ENCODE measurements around the gene SOHLH2. TPM values are rescaled to one million over a fixed set of nuclear protein-coding genes. Genes with fewer than 3 reads are reported as not detected.

The SOHLH2 gene
- total and polyA plus RNA-seq, 4 donors = 0.84 TPM; not detected in 3

GRCh38 chr13:36217456-36217855, 3.1 kb upstream of the SOHLH2 start:
- H3K27me3 ChIP-seq (ENCODE audit: control insufficient read depth in 4 of 4, insufficient read depth in 4 of 4, low read length in 3 of 4) = no peaks in the 10 kb centered on the region
- 75% methylated on average over 3 of the region's 3 CpGs for WGBS
- peaks cover 0 to 3% (median 0%) of the 10 kb centered on the region in 4 donors for H3K9me3 ChIP-seq (ENCODE audit: control insufficient read depth in 4 of 4, low read length in 3 of 4)
- no peaks in the 10 kb centered on the region for H3K4me1 ChIP-seq (ENCODE audit: control insufficient read depth in 4 of 4, insufficient read depth in 4 of 4, low read length in 3 of 4)
- H3K36me3 ChIP-seq (ENCODE audit: control insufficient read depth in 4 of 4, insufficient read depth in 3 of 4, low read depth in 1 of 4, low read length in 3 of 4) = no peaks in the 10 kb centered on the region
- DNase-seq (ENCODE audit: low spot score) = no peak
- no peak overlapping the region for H3K4me3 ChIP-seq (ENCODE audit: low read depth in 1 of 3, low read length in 3 of 3)
- TF ChIP-seq ZBTB33 (IDR thresholded peaks at IDR 0.05) (no peak), NR2F2 (IDR thresholded peaks at IDR 0.05) (no peak), TAF1 (conservative IDR thresholded peaks at IDR 0.05) (no peak), HNF4G (IDR thresholded peaks at IDR 0.05) (no peak), CTCF (IDR thresholded peaks at IDR 0.05; ENCODE audit: low read depth, low read length, missing input control) (no peak), HNF4A (conservative IDR thresholded peaks at IDR 0.05) (no peak), ATF3 (IDR thresholded peaks at IDR 0.05) (no peak), MAX (IDR thresholded peaks at IDR 0.05) (no peak), RXRA (IDR thresholded peaks at IDR 0.05) (no peak), EGR1 (IDR thresholded peaks at IDR 0.05; ENCODE audit: low read depth in 2 of 2) (no peak), REST (IDR thresholded peaks at IDR 0.05) (no peak)
- H3K27ac ChIP-seq (ENCODE audit: low read depth in 1 of 2, low read length in 2 of 2) = no peak overlapping the region
- H3K9ac ChIP-seq (ENCODE audit: low read depth in 1 of 2, low read length in 2 of 2) = no peak overlapping the region

GRCh38 chr13:36212789-36213188, 1.6 kb downstream of the SOHLH2 start:
- WGBS = 71% methylated on average over 3 of the region's 3 CpGs
- TF ChIP-seq YY1 (IDR thresholded peaks at IDR 0.05) (no peak), FOXA1 (IDR thresholded peaks at IDR 0.05) (no peak), JUND (IDR thresholded peaks at IDR 0.05) (no peak), ATF3 (IDR thresholded peaks at IDR 0.05) (no peak), CTCF (IDR thresholded peaks at IDR 0.05; ENCODE audit: low read depth, low read length, missing input control) (no peak), FOXA2 (IDR thresholded peaks at IDR 0.05) (no peak), SP1 (IDR thresholded peaks at IDR 0.05) (no peak), RAD21 (IDR thresholded peaks at IDR 0.05) (no peak), GABPA (IDR thresholded peaks at IDR 0.05 in 1 of 2, conservative IDR thresholded peaks at IDR 0.05 in 1 of 2) (no peak), HNF4G (IDR thresholded peaks at IDR 0.05) (no peak)
- no peak overlapping the region for H3K9ac ChIP-seq (ENCODE audit: low read depth in 1 of 2, low read length in 2 of 2)
- H3K27me3 ChIP-seq (ENCODE audit: control insufficient read depth in 4 of 4, insufficient read depth in 4 of 4, low read length in 3 of 4) = no peaks in the 10 kb centered on the region
- no peaks in the 10 kb centered on the region for H3K36me3 ChIP-seq (ENCODE audit: control insufficient read depth in 4 of 4, insufficient read depth in 3 of 4, low read depth in 1 of 4, low read length in 3 of 4)
- H3K9me3 ChIP-seq (ENCODE audit: control insufficient read depth in 4 of 4, low read length in 3 of 4) = peaks cover 0 to 3% (median 0%) of the 10 kb centered on the region in 4 donors
- no peaks in the 10 kb centered on the region for H3K4me1 ChIP-seq (ENCODE audit: control insufficient read depth in 4 of 4, insufficient read depth in 4 of 4, low read length in 3 of 4)
- H3K4me3 ChIP-seq (ENCODE audit: low read depth in 1 of 3, low read length in 3 of 3) = no peak overlapping the region
- no peak overlapping the region for H3K27ac ChIP-seq (ENCODE audit: low read depth in 1 of 2, low read length in 2 of 2)
- no peak for DNase-seq (ENCODE audit: low spot score)

Measured in liver (tissue), 9 donors.